Type B pancreatic cell (in vitro differentiated cells): ENCODE data around the gene TOP3B. TPM values are rescaled to one million over a fixed set of nuclear protein-coding genes. Genes with fewer than 3 reads are reported as not detected.

Source experiments
- DNase-seq: peaks from one replicate; pipeline ENCODE4 v3.0.0; 2021; ENCODE audit warnings: mixed read lengths; ENCODE audit not compliant: unreplicated experiment; ENCODE audit errors: extremely low spot score
- H3K27ac Mint-ChIP-seq: 2 replicates; pipeline ENCODE4 v1.8.0; 2021; ENCODE audit warnings: mild to moderate bottlenecking, mixed read lengths
- H3K27me3 Mint-ChIP-seq: 2 replicates; pipeline ENCODE4 v1.8.0; 2021; ENCODE audit warnings: mixed read lengths
- H3K36me3 Mint-ChIP-seq: 2 replicates; pipeline ENCODE4 v1.8.0; 2021; ENCODE audit warnings: mixed read lengths
- H3K4me1 Mint-ChIP-seq: one replicate; pipeline ENCODE4 v1.8.0; 2021; ENCODE audit warnings: mixed read lengths; ENCODE audit not compliant: unreplicated experiment
- H3K4me3 Mint-ChIP-seq: 2 replicates; pipeline ENCODE4 v1.8.0; 2021; ENCODE audit warnings: mild to moderate bottlenecking, mixed read lengths
- H3K9me3 Mint-ChIP-seq: 2 replicates; pipeline ENCODE4 v1.8.0; 2021; ENCODE audit warnings: mixed read lengths
- CTCF ChIP-seq: fragments of 200-600 bp; sonication (generic); conservative IDR thresholded peaks from 2 replicates; pipeline ENCODE4 v1.5.0; 2021; ENCODE audit warnings: antibody characterized with exemption, mild to moderate bottlenecking
- total RNA-seq: library from RNA; stranded (reverse); gene quantifications from 2 replicates; pipeline ENCODE4 v1.2.1, GENCODE V29; 2021; ENCODE audit warnings: low replicate concordance

Gene TOP3B
- total RNA-seq, 1 donor from 2014 or later: 66.3 TPM

- Mint-ChIP-seq H3K27me3 (no peaks in the 10 kb centered on the region), H3K9me3 (no peaks in the 10 kb centered on the region), H3K36me3 (peaks cover 5% of the 10 kb centered on the region), H3K4me3 (peak overlapping the region; percentile 90), H3K27ac (peak overlapping the region; percentile 94), H3K4me1 (peaks cover 35% of the 10 kb centered on the region)
- no peak for TF ChIP-seq CTCF
- no peak for DNase-seq
These were observed 43.1 kb downstream of the TOP3B start for GRCh38 chr22:21939461-21939913.

GRCh38 chr22:21938906-21939305, 43.7 kb downstream of the TOP3B start:
- Mint-ChIP-seq H3K4me1 (peaks cover 35% of the 10 kb centered on the region), H3K36me3 (peaks cover 5% of the 10 kb centered on the region), H3K4me3 (peak overlapping the region; percentile 90), H3K27ac (peak overlapping the region; percentile 94), H3K9me3 (no peaks in the 10 kb centered on the region), H3K27me3 (no peaks in the 10 kb centered on the region)
- DNase-seq: no peak
- no peak for TF ChIP-seq CTCF

GRCh38 chr22:21938071-21938822, 44.3 kb downstream of the TOP3B start:
- H3K36me3 Mint-ChIP-seq: peaks cover 5% of the 10 kb centered on the region
- no peaks in the 10 kb centered on the region for H3K9me3 Mint-ChIP-seq
- no peaks in the 10 kb centered on the region for H3K27me3 Mint-ChIP-seq
- H3K4me3 Mint-ChIP-seq: peak overlapping the region; percentile 90
- H3K4me1 Mint-ChIP-seq: peaks cover 35% of the 10 kb centered on the region
- peak; percentile 97 for TF ChIP-seq CTCF
- H3K27ac Mint-ChIP-seq: peak overlapping the region; percentile 94
- DNase-seq: peak; percentile 97

- no peaks in the 10 kb centered on the region for H3K9me3 Mint-ChIP-seq
- DNase-seq: no peak
- peaks cover 35% of the 10 kb centered on the region for H3K4me1 Mint-ChIP-seq
- H3K27me3 Mint-ChIP-seq: no peaks in the 10 kb centered on the region
- H3K4me3 Mint-ChIP-seq: peak overlapping the region; percentile 90
- no peak for TF ChIP-seq CTCF
- peaks cover 5% of the 10 kb centered on the region for H3K36me3 Mint-ChIP-seq
- peak overlapping the region; percentile 94 for H3K27ac Mint-ChIP-seq
These were observed 44.8 kb downstream of the TOP3B start for GRCh38 chr22:21937821-21938070.

- Mint-ChIP-seq H3K27ac (peak overlapping the region; percentile 94), H3K27me3 (no peaks in the 10 kb centered on the region), H3K9me3 (no peaks in the 10 kb centered on the region), H3K4me1 (peaks cover 35% of the 10 kb centered on the region), H3K4me3 (peak overlapping the region; percentile 90), H3K36me3 (peaks cover 5% of the 10 kb centered on the region)
- DNase-seq: no peak
- no peak for TF ChIP-seq CTCF
These were observed 45.4 kb downstream of the TOP3B start for GRCh38 chr22:21937041-21937820.
